HG03066 (cell line): ENCODE data around the gene ARHGAP24.

Source experiments
- ATAC-seq: cut with Tn5 transposase; IDR thresholded peaks from one replicate; pipeline ENCODE4 v1.9.1; 2021; ENCODE audit warnings: low read depth; ENCODE audit not compliant: unreplicated experiment

ARHGAP24 gene

DNA sequence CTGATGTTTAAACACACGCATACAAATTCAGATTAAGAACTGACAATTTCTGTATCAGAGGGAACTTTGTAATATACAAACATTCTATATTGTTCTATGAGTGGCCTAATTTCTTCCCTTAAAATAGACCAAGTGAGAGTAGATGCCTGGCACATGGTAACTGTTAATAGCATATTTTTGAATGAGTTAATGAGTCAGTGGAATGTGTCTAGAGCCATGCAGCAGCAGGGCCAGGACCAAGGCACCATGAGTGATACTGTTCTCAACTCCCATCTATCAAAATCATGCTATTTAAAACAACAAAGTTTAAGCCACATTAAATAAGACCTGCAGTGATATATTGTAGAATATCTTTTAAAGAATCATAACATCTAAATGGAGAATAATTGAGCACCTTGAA, 98.3 kb downstream of the ARHGAP24 start:
- ATAC-seq, result no peak

DNA sequence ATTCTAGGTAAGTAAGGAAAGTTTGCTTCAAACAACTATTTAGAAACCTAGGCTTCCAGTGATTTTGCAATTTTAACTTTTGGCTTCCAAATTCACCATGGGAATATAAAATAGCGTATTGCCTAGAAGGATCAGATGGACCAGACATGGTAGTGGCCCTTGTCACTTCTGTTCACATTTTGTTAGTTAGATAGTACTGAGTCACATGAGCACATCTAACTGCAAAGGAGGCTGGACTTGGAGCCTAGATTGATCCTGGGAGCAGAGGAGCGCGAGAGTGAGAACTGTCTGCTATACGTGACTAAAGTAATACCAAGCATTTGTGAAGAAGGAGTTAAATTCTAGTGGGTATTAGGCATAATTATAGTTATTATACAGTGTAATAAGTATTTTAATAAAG, 102.4 kb downstream of the ARHGAP24 start:
- no peak for ATAC-seq

DNA sequence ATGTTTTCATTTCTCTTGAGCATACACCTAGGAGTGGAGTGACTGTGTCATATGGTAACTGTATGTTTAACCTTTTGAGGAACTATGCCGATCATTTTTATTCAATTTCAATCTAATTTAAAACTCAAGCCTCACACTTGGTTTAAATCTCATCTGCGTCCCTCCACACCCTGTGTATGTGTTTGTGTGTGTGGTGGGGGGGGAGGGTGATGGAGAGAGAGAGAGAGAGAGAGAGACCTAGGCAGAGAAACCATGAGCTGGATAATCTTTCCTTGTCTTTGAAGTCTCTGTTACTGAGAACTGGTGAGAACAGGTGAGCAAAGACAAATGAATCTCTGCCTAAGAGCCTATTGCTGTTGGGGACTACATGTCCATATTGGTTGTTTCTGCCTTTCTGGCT, 105.0 kb downstream of the ARHGAP24 start:
- no peak for ATAC-seq

DNA sequence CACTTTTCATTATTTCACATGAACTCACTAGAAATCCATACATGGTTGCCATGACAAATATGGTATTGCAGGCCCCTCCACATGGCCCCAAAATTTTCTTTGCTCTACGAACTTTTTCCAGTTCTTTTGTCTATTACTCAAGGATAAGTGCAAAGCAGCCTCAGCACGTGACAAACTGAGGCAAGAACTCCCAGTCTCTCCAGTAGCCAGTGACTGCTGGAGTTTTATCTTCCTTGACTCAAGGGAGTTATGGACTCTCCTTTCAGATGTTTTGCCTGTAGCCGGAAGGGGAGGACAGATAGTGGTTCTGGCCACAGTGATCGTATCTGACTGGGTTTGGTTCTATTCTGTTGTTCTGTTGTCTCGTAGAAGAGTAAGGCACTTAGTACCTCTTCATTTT, 105.5 kb downstream of the ARHGAP24 start:
- ATAC-seq, result no peak

DNA sequence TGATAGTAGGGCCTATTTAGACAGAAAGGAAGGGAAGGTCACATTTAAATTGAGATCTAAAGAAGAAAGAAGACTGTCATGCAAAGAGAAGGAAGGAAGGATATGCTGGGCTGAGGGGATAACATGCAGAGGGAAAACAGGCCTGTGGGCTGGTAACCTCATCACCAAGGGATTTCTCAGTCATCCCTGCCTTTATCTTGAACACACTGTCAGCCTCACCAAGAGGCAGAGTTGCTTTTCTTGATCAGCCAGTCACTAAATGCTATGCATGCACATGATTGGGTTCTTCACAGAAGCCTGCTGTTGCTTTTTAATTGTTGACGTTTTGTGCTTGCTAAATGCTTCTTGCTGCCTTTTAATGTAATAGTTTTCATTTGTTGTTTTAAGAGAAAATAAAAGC, 113.0 kb downstream of the ARHGAP24 start:
- no peak for ATAC-seq

DNA sequence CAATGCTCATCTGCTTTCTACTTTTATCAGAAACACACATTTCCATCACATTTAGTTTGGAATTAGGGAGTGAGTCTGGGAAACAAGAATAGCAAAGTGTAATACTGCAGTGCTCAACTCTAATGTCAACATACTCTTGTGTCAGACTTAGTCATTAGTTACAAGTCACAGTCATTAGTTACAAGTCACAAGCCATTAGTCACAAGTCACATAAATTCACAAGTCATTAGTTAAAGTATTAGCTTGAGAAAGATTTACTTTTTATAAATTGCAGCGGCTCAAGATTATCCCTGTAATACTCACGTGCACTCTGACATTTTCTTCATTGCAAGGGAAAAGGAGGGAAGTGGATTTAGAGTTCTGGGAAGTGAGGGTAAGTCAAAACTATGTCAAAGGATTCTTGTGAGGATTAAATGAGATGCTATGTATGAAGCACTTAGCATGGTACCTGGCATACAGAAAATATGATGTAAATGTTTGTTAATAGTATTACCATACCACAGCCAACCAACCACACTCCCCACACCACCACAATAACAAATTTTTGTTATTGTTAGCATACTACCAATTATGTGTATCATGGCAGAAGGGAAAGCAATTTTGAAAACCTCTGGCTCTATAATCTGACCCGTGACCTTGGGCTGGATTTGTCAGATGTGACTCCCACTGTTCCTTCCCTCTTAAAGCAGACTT, 116.6 kb downstream of the ARHGAP24 start:
- ATAC-seq, result no peak

DNA sequence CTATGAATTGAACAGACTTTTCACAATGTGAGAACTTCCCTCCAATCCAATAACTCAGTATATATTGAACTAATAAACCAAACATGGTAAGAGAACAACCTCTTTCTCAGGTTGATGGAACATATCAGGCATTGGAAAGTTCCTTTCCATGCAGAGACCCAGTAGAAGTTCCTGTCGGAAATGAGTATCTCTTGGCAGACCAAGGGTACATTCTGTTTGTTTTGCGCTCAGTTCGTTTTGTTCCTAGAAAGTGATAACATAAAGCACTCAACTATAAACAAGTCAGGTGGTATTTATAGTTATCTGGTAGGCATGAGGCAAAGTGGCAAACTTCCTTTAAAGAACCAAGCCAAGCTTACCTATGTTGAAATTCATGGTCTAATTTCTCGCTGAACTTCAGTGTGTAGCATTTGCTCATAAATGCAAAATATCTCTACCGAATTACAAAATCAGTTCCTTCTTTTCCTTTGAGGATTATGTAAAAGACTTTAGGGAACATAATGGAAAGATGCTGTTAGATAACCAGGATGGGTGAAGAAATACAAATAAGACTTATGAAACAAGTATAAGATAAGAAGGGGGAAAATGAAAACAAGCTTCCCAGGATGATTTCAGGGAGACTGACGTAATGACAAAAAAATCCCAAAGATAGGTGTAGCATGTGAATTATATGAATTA, 120.3 kb downstream of the ARHGAP24 start:
- no peak for ATAC-seq

DNA sequence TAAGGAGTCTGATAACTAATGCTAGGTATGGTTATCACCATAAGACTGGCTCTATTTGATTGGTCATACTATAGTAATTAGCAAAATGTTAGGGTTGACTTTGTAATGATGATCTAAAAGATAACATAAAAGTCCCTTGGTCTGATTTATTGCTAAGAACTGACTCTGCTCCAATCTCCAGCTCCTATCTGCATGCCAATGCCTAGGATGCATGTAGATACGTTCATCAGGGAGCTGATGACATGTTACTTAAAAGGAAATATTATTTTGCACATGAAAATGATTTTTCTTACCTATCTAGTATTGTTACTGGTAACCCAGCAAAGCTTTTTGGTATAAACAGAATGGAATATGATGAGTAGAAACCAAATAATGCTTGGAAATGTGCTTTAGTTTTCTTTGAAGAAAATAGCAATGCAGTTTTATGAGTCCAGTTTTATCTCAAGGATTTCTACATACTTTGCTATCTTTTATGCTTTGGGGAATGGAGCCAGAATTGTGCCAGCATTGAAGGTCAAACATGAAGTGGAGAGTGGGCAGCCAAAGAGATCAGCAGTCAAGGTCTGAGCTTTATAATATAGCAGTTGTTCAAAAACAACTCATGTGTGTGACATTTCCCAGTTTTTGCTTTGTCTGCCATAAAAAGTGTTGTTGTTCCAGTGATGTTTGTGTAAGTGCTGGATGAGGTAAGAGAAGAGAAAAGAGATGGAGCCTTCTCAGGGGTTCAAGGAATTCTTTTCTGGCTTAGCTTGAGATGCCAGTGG, 121.0 kb downstream of the ARHGAP24 start:
- ATAC-seq, result no peak

DNA sequence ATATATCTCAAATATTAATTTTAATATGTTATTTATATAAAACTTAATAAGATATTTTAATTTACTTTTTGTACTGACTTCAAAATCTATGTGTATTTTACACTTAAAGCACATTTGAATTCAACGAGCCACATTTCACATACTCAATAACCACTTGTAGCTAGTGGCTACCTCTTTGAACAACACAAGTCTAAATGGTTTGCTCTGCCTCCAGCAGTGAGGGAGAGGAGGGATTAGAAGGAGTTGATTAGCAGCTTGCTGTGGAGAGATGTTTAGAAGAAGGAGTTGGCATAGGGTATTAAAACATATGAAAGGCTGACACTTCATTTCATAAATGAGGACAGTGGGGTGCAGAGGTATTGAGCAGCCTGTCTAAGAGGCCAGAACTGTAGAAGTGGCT, 124.0 kb downstream of the ARHGAP24 start:
- no peak for ATAC-seq

DNA sequence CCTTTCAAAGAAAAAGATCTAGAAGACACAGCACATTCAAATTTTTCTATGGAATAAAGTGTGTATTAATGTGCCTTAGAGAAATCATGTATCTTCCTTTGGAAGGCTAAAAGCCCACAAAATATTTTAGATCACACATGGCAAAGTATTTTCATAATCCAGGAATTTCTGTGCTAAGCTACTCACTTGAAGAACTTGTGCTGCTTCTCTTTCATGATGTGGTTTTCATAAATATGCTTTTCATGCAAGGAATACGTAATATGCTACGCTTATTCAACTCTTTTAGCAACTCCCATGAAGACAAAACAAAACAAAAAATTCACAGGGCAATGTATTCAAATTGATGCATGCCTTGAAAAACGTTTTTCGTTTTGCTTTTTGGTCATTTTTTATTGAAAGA, 125.6 kb downstream of the ARHGAP24 start:
- ATAC-seq, result no peak

DNA sequence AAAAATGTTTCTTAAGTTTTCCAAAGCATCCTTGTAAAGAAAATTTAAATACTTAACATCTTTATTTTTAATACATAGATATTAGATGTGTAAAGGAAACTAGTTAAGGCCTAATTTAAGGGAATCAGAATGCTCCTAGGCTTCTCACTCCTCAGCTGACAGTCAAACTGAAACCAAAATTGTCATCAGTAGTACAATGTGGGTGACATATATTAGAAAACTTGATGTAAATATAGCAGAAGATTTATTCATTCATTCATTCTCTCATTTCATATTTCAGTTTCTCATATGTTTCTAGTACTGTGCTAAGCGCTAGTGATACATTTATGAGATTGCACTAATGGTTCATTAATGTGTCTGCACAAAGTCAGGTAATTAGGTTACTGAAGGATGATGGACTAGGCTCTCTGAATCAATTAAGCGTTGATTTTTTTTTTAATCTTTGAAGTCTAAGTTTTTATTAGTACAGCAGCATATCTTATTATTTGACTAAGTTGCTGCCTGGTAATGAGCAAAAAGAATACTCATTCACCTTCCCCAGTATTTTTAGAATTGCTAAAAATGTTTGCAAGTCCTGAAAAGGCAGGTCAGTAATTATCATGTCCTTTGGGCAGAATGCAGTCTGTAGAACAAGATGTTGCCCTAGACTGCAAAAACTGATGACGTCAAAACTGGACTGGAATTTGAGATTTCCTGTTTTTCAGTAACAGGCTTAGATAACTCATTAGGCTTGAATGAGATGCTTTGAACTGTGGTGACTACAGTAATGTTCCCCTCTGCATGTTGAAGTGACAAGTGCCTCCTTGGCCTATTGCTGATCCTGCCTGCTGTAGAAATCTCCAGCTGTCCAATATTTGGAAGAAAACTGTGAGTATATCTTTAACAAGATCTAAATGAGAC, 128.7 kb downstream of the ARHGAP24 start:
- peak; percentile 44 for ATAC-seq

DNA sequence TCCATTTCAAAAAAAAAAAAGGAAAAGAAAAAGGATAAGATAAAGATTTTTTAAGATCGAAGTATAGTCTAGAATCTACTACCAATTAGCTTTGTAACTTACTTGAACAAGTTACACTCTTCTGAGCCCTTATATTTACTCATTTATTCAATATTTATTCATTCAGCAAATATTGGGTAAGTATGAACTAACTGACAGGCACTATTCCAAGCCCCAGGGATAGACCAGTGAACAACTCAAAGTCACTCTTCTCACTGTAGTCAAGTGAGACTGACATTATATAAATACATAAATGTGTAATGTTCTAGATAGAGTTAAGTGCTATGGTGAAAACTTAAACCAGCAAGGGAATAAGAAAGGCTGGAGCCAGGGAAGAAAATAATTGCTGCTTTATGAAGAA, 131.6 kb downstream of the ARHGAP24 start:
- no peak for ATAC-seq

DNA sequence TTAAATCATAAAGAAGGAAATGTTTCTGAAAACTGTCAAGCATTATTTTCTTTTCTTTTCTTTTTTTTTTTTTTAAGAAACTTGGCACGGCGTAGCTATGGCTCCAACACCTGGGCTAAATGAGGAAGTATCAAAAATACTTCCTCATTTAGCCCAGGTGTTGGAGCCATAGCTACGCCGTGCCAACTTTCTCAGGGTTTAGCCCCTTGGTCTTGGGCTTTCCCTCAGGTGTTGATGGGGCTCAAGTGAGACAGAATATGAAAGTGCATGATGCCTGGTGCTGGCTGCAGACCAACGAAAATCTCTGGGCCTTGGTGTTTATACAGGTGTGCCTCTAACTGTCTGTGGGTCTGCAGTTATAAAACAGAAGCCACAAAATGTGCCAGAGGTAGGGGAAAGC, 132.7 kb downstream of the ARHGAP24 start:
- ATAC-seq, result peak; percentile 51

DNA sequence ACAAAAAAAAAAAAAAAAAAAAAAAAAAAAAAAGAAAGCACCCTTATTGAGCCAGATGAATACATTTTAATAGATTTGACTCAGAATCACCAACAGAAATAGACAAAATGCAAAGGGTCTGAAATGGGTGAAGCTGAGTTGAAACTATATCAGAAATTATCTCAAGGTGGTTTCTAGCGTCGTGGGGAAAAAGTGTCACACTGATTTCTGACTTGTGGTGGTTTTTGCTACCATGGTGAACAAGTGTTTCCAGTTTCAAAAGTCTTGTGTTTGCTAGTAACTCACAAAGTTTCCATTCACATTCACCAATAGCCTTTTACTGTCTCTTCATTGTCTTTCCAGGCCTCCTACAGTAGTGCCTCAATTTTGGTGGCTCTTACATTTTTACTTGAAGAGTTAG, 135.5 kb downstream of the ARHGAP24 start:
- peak; percentile 89 for ATAC-seq

DNA sequence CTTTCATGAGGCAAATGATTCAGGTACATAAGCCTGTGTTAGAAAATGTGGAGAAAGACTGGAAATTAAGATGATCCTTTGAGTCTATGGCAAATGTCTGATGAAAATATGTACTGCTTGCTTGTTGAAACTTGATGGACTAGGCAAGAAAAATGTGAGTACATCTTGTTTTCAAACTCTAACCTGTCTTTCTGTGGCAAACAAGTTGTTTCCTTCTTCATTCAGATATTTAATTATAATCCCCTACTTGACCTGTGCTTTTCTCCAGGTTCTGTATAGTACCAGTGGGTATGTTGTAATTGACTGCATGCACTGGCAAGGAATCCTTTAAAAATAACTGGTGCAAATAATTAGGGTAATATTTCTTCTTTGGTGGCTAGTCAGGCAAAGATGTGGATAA, 136.7 kb downstream of the ARHGAP24 start:
- no peak for ATAC-seq

DNA sequence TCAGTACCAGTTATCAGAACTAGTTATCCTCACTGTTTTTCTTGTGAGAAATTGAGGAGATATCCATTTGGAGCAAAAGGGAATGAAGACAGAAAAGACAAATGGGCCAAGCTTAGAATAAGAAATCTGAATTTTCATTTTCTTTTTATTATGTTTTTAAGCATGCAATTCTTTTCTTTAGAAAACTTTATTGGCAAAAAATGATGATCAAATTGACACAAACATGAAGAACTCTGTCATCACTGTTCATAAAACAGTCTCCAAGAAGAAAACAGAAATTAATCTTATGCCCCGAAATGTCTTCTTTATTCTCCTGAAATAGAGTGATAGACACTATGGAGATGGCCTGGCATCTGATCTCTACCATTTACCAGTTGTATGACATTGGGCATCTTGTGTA, 139.0 kb downstream of the ARHGAP24 start:
- no peak for ATAC-seq

DNA sequence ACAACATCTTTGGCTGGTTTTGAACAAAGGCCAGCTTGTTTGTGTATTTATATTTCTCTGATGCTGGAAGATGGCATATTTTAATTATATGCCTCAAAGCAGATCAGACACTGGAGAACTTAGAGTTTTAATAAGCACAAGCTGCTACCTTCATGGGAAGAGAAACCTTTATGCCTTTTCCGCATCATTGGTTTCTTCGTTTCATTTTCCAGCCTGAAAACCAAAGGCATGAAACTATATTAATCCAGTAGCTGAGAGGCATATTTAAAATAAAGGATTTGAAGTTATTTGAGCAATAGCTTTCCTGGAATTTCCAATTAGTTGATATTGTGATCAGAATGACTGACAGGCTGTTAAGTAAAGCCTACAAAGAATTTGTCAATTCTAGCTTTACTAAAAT, 141.0 kb downstream of the ARHGAP24 start:
- ATAC-seq, result no peak

DNA sequence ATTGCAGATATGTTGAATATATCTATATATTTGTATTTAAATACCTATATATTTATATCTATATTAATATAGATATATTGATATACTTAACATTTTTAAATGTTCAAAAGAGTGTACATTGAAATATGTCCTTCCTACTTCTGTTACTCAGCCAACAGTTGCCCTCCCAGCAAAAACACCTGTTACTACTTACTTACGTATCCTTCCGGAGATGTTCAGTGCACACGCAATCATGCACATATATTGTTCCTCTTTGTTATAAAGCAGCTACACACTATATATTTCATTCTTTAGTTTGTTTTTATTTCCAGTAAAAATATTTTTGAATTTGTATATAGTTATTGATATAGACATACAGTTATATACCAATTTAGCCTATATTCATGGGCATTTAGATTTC, 142.3 kb downstream of the ARHGAP24 start:
- no peak for ATAC-seq

DNA sequence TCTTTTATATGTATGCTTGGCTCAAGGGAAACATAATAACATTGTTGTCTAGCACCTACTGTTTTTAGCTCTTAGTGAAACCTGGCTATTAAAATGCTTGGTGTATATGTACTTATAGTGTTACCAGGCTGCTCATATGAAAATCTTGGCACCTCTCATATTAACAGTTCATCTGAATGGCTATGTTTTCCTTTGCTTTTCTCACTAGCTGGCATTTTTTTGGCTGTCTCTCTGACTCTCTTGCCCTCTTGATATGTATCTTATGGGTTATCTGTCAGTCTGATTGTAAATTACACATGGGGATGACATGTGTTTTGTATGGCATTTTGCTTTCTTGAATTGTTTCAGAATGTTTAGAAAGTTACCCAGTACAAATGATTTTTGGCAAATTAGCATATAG, 158.0 kb downstream of the ARHGAP24 start:
- no peak for ATAC-seq

DNA sequence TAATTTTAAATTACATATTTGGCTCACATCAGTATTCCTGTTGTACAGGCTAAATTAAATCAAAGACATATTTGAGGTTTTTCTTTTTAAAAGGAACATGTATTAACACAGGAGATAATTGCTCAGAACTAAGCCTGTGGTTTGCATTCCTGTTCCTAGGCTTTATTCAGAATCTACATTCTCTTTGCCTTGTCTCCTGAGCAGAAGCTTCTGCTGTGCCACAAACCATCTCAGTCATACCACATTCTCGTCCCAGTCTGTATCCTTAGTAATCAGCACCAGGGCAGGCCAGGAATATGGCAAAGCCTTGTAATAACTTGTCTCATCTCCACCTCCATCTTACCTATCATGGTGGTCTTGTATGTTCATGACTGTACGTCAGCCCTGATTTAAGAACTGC, 162.8 kb downstream of the ARHGAP24 start:
- ATAC-seq, result no peak

DNA sequence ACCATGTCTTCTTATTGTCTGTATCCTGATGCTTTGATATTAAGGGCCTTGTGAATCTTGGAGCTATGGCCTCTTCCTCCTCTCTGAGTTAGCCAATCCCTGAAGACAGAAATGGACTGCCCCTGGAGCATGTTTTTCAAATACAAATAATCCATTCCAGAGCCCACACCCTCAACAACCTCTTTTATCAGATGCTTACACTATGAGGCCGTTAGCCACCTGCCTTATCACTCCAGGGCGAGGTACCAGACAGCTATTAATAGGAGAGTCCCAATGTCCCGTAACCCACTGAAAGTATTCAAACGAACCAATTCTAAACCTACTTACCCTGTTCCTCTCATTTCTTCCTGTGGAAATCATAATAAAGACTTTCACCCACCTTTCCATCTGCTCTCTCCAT, 165.0 kb downstream of the ARHGAP24 start:
- ATAC-seq, result no peak
